B cell (primary cell): ENCODE results near the gene FRMD3. TPM values are rescaled to one million over a fixed set of nuclear protein-coding genes. Genes with fewer than 3 reads are reported as not detected.

Experiments used
- ATAC-seq: fragments of 200-7000 bp; cut with Tn5 transposase; one replicate; pipeline ENCODE4 v1.10.0; 2021; ENCODE audit warnings: low read depth, mild to moderate bottlenecking, moderate number of reproducible peaks, moderate library complexity
- CTCF ChIA-PET: fragments of 350-600 bp; sonication (Branson Sonifier 250); formaldehyde crosslinking; loops from one replicate; lab custom pipeline; 2021; ENCODE audit warnings: antibody characterized with exemption, inconsistent platforms; lab: Charles Lee
- POLR2A ChIA-PET: fragments of 350-600 bp; sonication (Branson Sonifier 250); formaldehyde crosslinking; loops from one replicate; lab custom pipeline; 2021; ENCODE audit warnings: antibody characterized with exemption; lab: Charles Lee
- DNase-seq: peaks from one replicate; pipeline ENCODE4 v3.0.0; 2013
- H2AFZ ChIP-seq: 2 replicates; pipeline ENCODE4 v1.6.1; 2012; ENCODE audit warnings: mild to moderate bottlenecking, low read depth, low read length; ENCODE audit not compliant: insufficient read depth, poor library complexity, severe bottlenecking
- H3K27ac ChIP-seq, 2 donors: 1 replicate in 1 of 2; 2 replicates in 1 of 2; pipeline ENCODE4 v1.5.1; 2012 to 2013; ENCODE audit warnings: low read length in 2 of 2, mild to moderate bottlenecking in 2 of 2, moderate library complexity in 1 of 2
- H3K27me3 ChIP-seq, 4 experiments: fragments of 200-600 bp in 1 of 4; sonication (generic) in 1 of 4; replicated peaks in 1 of 4; 1 replicate in 2 of 4; 2 replicates in 2 of 4; pipeline versions ENCODE4 v1.6.1 to v1.7.0; 2013 to 2016; ENCODE audit warnings: low read length in 3 of 4, mild to moderate bottlenecking in 2 of 4, mixed read lengths in 1 of 4, moderate library complexity in 1 of 4; ENCODE audit not compliant: insufficient read depth in 4 of 4, control insufficient read depth in 3 of 4; ENCODE audit errors: control extremely low read depth in 1 of 4
- H3K36me3 ChIP-seq, 2 experiments: replicated peaks in 1 of 2; 1 replicate in 1 of 2; 2 replicates in 1 of 2; pipeline versions ENCODE4 v1.6.1 to v1.7.1; 2013; ENCODE audit warnings: low read length in 1 of 2; ENCODE audit not compliant: insufficient read depth in 2 of 2, control insufficient read depth in 1 of 2; ENCODE audit errors: control extremely low read depth in 1 of 2, extremely low read depth in 1 of 2
- H3K4me1 ChIP-seq, 2 donors: fragments of 200-600 bp in 1 of 2; sonication (generic) in 1 of 2; 1 replicate in 1 of 2; 2 replicates in 1 of 2; pipeline versions ENCODE4 v1.5.1 to v1.6.1; 2013 to 2017; ENCODE audit warnings: low read length in 2 of 2; ENCODE audit not compliant: control insufficient read depth in 2 of 2, insufficient read depth in 2 of 2
- H3K4me2 ChIP-seq: replicated peaks from 2 replicates; pipeline ENCODE3; 2012; ENCODE audit warnings: mild to moderate bottlenecking, low read depth, low read length; ENCODE audit not compliant: poor library complexity, severe bottlenecking
- H3K4me3 ChIP-seq, 5 experiments: fragments of 200-600 bp in 1 of 5; sonication (generic) in 1 of 5; 1 replicate in 3 of 5; 2 replicates in 2 of 5; pipeline versions ENCODE4 v1.5.1 to v1.7.0; 2011 to 2016; ENCODE audit warnings: low read length in 4 of 5, mild to moderate bottlenecking in 4 of 5, low read depth in 2 of 5, control low read depth in 1 of 5, moderate library complexity in 1 of 5; ENCODE audit not compliant: insufficient read depth in 1 of 5; ENCODE audit errors: control extremely low read depth in 1 of 5, extremely low read depth in 1 of 5
- H3K79me2 ChIP-seq: fragments of 200-600 bp; sonication (generic); one replicate; pipeline ENCODE4 v1.6.0; 2016; ENCODE audit warnings: low read length; ENCODE audit not compliant: control insufficient read depth, insufficient read depth
- H3K9ac ChIP-seq: fragments of 200-600 bp; sonication (generic); 2 replicates; pipeline ENCODE4 v1.6.1; 2017; ENCODE audit warnings: mild to moderate bottlenecking, low read length, moderate library complexity
- H3K9me3 ChIP-seq, 3 donors: one replicate each; pipeline versions ENCODE4 v1.6.1 to v1.7.1; 2013; ENCODE audit warnings: low read length in 2 of 3; ENCODE audit not compliant: control insufficient read depth in 2 of 3, insufficient read depth in 1 of 3; ENCODE audit errors: control extremely low read depth in 1 of 3
- H4K20me1 ChIP-seq: 2 replicates; pipeline ENCODE4 v1.6.0; 2012; ENCODE audit warnings: mild to moderate bottlenecking, low read length; ENCODE audit not compliant: insufficient read depth, control insufficient read depth, poor library complexity, severe bottlenecking
- H3K27ac Mint-ChIP-seq: one replicate; pipeline ENCODE4 v1.8.0; 2021; ENCODE audit warnings: mixed read lengths
- H3K27me3 Mint-ChIP-seq: one replicate; pipeline ENCODE4 v1.8.0; 2021; ENCODE audit warnings: mixed read lengths
- H3K4me1 Mint-ChIP-seq: one replicate; pipeline ENCODE4 v1.8.0; 2021; ENCODE audit warnings: mixed read lengths
- H3K4me3 Mint-ChIP-seq: one replicate; pipeline ENCODE4 v1.8.0; 2021; ENCODE audit warnings: mixed read lengths
- H3K9me3 Mint-ChIP-seq: one replicate; pipeline ENCODE4 v1.8.0; 2022; ENCODE audit warnings: mixed read lengths; ENCODE audit not compliant: insufficient read depth
- EZH2 ChIP-seq: IDR thresholded peaks from 2 replicates; pipeline ENCODE4 v1.6.1; 2012; ENCODE audit warnings: borderline replicate concordance, low read depth, mild to moderate bottlenecking, moderate library complexity, low read length; ENCODE audit not compliant: insufficient read depth, poor library complexity, severe bottlenecking
- WGBS: methylation state at CpG from one replicate; pipeline ENCODE4 v1.1.5; 2013; ENCODE audit warnings: missing lambda C conversion rate; ENCODE audit not compliant: insufficient coverage; 5-methylcytosine and 5-hydroxymethylcytosine counted together
- intact Hi-C: fragments of 100-400 bp; cut with micrococcal nuclease; formaldehyde crosslinking; loops from one replicate; pipeline ENCODE4 v1.10.0; 2022
- polyA plus RNA-seq: library from polyadenylated mRNA; depleted of rRNA; stranded (reverse); fragments of >200 nt; gene quantifications from 2 replicates; pipeline ENCODE4 v1.2.3, GENCODE V29; 2012
- total RNA-seq, 2 donors: library from RNA; stranded (reverse); fragments of 120-200 nt in 1 of 2; gene quantifications; 1 replicate in 1 of 2; 2 replicates in 1 of 2; pipeline versions ENCODE4 v1.2.3 to v1.2.4, GENCODE V29; 2013 to 2022
- TF ChIP-seq, protein P1 (sequence below): fragments of 200-600 bp; IDR thresholded peaks from one replicate; pipeline ENCODE4 v1.8.0; 2022; ENCODE audit warnings: antibody characterized with exemption, mild to moderate bottlenecking

The FRMD3 gene
- total and polyA plus RNA-seq, 2 donors (not counting 1 experiment from before 2014, with no cell fraction given): 0.37 to 0.49 TPM

- Histone ChIP-seq H3K9me3 (no peaks in the 10 kb centered on the region), H3K4me2 (no peak overlapping the region), H2AFZ (no peak overlapping the region), H4K20me1 (no peaks in the 10 kb centered on the region), H3K27me3 (no peaks in the 10 kb centered on the region), H3K4me1 (no peaks in the 10 kb centered on the region), H3K9ac (no peak overlapping the region), H3K79me2 (no peaks in the 10 kb centered on the region), H3K36me3 (no peaks in the 10 kb centered on the region), H3K4me3 (no peak overlapping the region), H3K27ac (no peak overlapping the region)
- ChIA-PET CTCF (no interaction called here), POLR2A (no interaction called here)
- ATAC-seq (no peak), DNase-seq (no peak)
- Mint-ChIP-seq H3K4me3 (no peak overlapping the region), H3K9me3 (no peaks in the 10 kb centered on the region), H3K27me3 (peaks cover 3% of the 10 kb centered on the region), H3K27ac (no peak overlapping the region), H3K4me1 (no peaks in the 10 kb centered on the region)
- intact Hi-C loops: no loop called here
- 83% methylated on average over 3 of the region's 3 CpGs for WGBS
- TF ChIP-seq EZH2: no peak
- TF ChIP-seq, protein P1, sequence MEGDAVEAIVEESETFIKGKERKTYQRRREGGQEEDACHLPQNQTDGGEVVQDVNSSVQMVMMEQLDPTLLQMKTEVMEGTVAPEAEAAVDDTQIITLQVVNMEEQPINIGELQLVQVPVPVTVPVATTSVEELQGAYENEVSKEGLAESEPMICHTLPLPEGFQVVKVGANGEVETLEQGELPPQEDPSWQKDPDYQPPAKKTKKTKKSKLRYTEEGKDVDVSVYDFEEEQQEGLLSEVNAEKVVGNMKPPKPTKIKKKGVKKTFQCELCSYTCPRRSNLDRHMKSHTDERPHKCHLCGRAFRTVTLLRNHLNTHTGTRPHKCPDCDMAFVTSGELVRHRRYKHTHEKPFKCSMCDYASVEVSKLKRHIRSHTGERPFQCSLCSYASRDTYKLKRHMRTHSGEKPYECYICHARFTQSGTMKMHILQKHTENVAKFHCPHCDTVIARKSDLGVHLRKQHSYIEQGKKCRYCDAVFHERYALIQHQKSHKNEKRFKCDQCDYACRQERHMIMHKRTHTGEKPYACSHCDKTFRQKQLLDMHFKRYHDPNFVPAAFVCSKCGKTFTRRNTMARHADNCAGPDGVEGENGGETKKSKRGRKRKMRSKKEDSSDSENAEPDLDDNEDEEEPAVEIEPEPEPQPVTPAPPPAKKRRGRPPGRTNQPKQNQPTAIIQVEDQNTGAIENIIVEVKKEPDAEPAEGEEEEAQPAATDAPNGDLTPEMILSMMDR: no peak
These were observed 339.8 kb downstream of the FRMD3 start for GRCh38 chr9:83198371-83198770.

DNA sequence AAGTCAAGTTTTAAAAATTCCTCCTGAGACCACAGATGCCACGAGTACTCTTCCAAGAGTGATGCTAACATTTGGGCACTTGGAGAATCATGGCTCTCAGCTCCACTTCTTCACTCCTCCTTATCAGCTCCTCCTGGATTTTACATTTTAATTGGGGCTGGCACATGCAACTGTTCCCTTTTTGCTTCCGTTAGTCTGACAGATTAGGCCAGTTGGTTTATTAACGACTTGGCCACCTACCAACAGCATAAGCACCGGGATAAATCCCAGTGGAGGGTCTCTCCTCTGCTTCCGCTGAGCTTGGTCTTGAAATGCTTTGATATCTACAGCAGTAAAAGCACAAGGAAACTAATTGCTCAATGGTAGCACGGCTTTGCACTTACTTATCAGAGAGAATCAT lies 340.6 kb downstream of the FRMD3 start:
- WGBS: 40% methylated on average over 4 of the region's 6 CpGs
- no peak for TF ChIP-seq EZH2
- TF ChIP-seq, protein P1: no peak

More for the DNA sequence above, 340.6 kb downstream of the FRMD3 start:
- ATAC-seq: no peak
- POLR2A ChIA-PET: no interaction called here
- H3K4me3 ChIP-seq: no peak overlapping the region
- no peaks in the 10 kb centered on the region for H3K9me3 Mint-ChIP-seq
- no peaks in the 10 kb centered on the region for H3K79me2 ChIP-seq
- H3K36me3 ChIP-seq: no peaks in the 10 kb centered on the region
- no peak overlapping the region for H2AFZ ChIP-seq
- no peak overlapping the region for H3K9ac ChIP-seq
- no peaks in the 10 kb centered on the region for H3K4me1 ChIP-seq
- H3K27ac Mint-ChIP-seq: no peak overlapping the region
- H3K27me3 Mint-ChIP-seq: peaks cover 3% of the 10 kb centered on the region
- no peak overlapping the region for H3K27ac ChIP-seq
- intact Hi-C loops: no loop called here
- H4K20me1 ChIP-seq: no peaks in the 10 kb centered on the region
- H3K4me1 Mint-ChIP-seq: no peaks in the 10 kb centered on the region
- H3K27me3 ChIP-seq: no peaks in the 10 kb centered on the region
- no peaks in the 10 kb centered on the region for H3K9me3 ChIP-seq
- CTCF ChIA-PET: no interaction called here
- no peak overlapping the region for H3K4me2 ChIP-seq
- H3K4me3 Mint-ChIP-seq: no peak overlapping the region
- DNase-seq: no peak
